GM12878 (cell line): ENCODE data around the gene OR7A17. TPM values are rescaled to one million over a fixed set of nuclear protein-coding genes. Genes with fewer than 3 reads are reported as not detected.

Source experiments
- ATAC-seq: fragments of 200-7000 bp; cut with Tn5 transposase; 3 replicates; pipeline ENCODE4 v1.9.1; 2020; ENCODE audit warnings: mild to moderate bottlenecking, moderate library complexity
- Bru-seq: library from RNA; stranded (reverse); fragments of 400-500 nt; gene quantifications from one replicate; lab custom pipeline; 2021; lab: Mats Ljungman, UMichigan
- BruChase-seq, 2 experiments: library from RNA; stranded (reverse); fragments of 400-500 nt; gene quantifications; one replicate each; lab custom pipeline; 2021; lab: Mats Ljungman, UMichigan
- BruUV-seq: library from RNA; stranded (reverse); fragments of 400-500 nt; replicated peaks from 2 replicates; lab custom pipeline; 2021; lab: Mats Ljungman, UMichigan
- CTCF ChIA-PET: fragments of 300-600 bp; sonication (Branson Sonifier 250); formaldehyde crosslinking; extraction: SDS; loops from one replicate; lab custom pipeline; 2021; ENCODE audit warnings: inconsistent platforms; lab: Yijun Ruan, JAX
- POLR2A ChIA-PET: fragments of 350-600 bp; formaldehyde crosslinking; extraction: SDS; loops from one replicate; lab custom pipeline; 2021; ENCODE audit warnings: inconsistent platforms; lab: Charles Lee
- RAD21 ChIA-PET: fragments of 300-600 bp; sonication (Branson Sonifier 250); formaldehyde crosslinking; loops from one replicate; lab custom pipeline; 2023; ENCODE audit warnings: antibody characterized with exemption; ENCODE audit not compliant: unreplicated experiment; lab: Charles Lee
- SMC1A ChIA-PET: fragments of 300-600 bp; sonication (Branson Sonifier 250); formaldehyde crosslinking; loops from one replicate; lab custom pipeline; 2023; ENCODE audit not compliant: unreplicated experiment, uncharacterized antibody; lab: Charles Lee
- DNase-seq: peaks from one replicate; pipeline ENCODE4 v3.0.0-alpha.2; 2011; ENCODE audit warnings: low read depth, low spot score
- FAIRE-seq: peaks from 3 replicates; lab custom pipeline; 2011; peaks lifted over from hg19 to GRCh38; lab: Jason Lieb, UNC
- H2AFZ ChIP-seq: 2 replicates; pipeline ENCODE4 v1.6.0; 2011; ENCODE audit warnings: low read depth, low read length, control low read depth; ENCODE audit not compliant: control insufficient read depth
- H3K27ac ChIP-seq: 2 replicates; pipeline ENCODE4 v1.5.1; 2011; ENCODE audit warnings: control low read depth; ENCODE audit not compliant: control insufficient read depth, insufficient read depth
- H3K27me3 ChIP-seq, 2 experiments: replicated peaks in 1 of 2; 2 replicates each; pipeline versions ENCODE4 v1.6.0 to v1.6.1; 2011; ENCODE audit warnings: low read length in 1 of 2; ENCODE audit not compliant: control insufficient read depth in 2 of 2, insufficient read depth in 2 of 2
- H3K36me3 ChIP-seq, 2 experiments: 2 replicates each; pipeline ENCODE4 v1.5.1; 2011; ENCODE audit warnings: low read length in 1 of 2; ENCODE audit not compliant: control insufficient read depth in 2 of 2, insufficient read depth in 2 of 2
- H3K4me1 ChIP-seq: 2 replicates; pipeline ENCODE4 v1.6.1; 2011; ENCODE audit warnings: mild to moderate bottlenecking, low read length, moderate library complexity, mixed read lengths; ENCODE audit not compliant: control insufficient read depth, insufficient read depth
- H3K4me2 ChIP-seq: 2 replicates; pipeline ENCODE4 v1.6.0; 2011; ENCODE audit warnings: control low read depth; ENCODE audit not compliant: control insufficient read depth, insufficient read depth
- H3K4me3 ChIP-seq: fragments of 200-600 bp; sonication (generic); 2 replicates; pipeline ENCODE4 v1.5.1; 2016
- H3K79me2 ChIP-seq: 2 replicates; pipeline ENCODE4 v1.6.0; 2011; ENCODE audit warnings: low read length; ENCODE audit not compliant: control insufficient read depth, insufficient read depth
- H3K9ac ChIP-seq: 2 replicates; pipeline ENCODE4 v1.8.0; 2011; ENCODE audit warnings: low read length, control low read depth, mixed read lengths; ENCODE audit not compliant: control insufficient read depth, insufficient read depth
- H3K9me3 ChIP-seq: replicated peaks from 3 replicates; pipeline ENCODE4 v1.5.1; 2011; ENCODE audit warnings: mild to moderate bottlenecking, low read length; ENCODE audit not compliant: control insufficient read depth, insufficient read depth
- H4K20me1 ChIP-seq: 2 replicates; pipeline ENCODE4 v1.6.0; 2011; ENCODE audit not compliant: control insufficient read depth, insufficient read depth
- ATF7 ChIP-seq: fragments of 450-650 bp; IDR thresholded peaks from 2 replicates; pipeline ENCODE4 v1.6.1; 2016; ENCODE audit warnings: low read depth, mild to moderate bottlenecking
- BACH1 ChIP-seq: fragments of 450-650 bp; IDR thresholded peaks from 2 replicates; pipeline ENCODE4 v1.6.1; 2017; ENCODE audit warnings: mild to moderate bottlenecking, borderline replicate concordance
- BRCA1 ChIP-seq: IDR thresholded peaks from 2 replicates; pipeline ENCODE4 v1.6.1; 2011; ENCODE audit warnings: low read depth, low read length, improper control_type of control experiment
- CREM ChIP-seq: IDR thresholded peaks from 2 replicates; pipeline ENCODE4 v1.6.1; 2014; ENCODE audit warnings: antibody characterized with exemption, low read depth
- IRF3 ChIP-seq: fragments of 450-650 bp; IDR thresholded peaks from 2 replicates; pipeline ENCODE4 v1.6.1; 2014; ENCODE audit warnings: mild to moderate bottlenecking
- JUND ChIP-seq: IDR thresholded peaks from 2 replicates; pipeline ENCODE4 v1.6.1; 2012; ENCODE audit warnings: low read depth, mild to moderate bottlenecking, low read length, improper control_type of control experiment, moderate library complexity
- MXI1 ChIP-seq: fragments of 150-350 bp; IDR thresholded peaks from 2 replicates; pipeline ENCODE4 v1.6.1; 2011; ENCODE audit warnings: low read depth, mild to moderate bottlenecking, inconsistent platforms, low read length, improper control_type of control experiment
- NFXL1 ChIP-seq: fragments of 450-650 bp; IDR thresholded peaks from 2 replicates; pipeline ENCODE4 v1.6.1; 2017; ENCODE audit warnings: antibody characterized with exemption, mild to moderate bottlenecking, borderline replicate concordance
- NKRF ChIP-seq: fragments of 450-650 bp; conservative IDR thresholded peaks from 2 replicates; pipeline ENCODE4 v1.6.1; 2017; ENCODE audit warnings: mild to moderate bottlenecking, moderate library complexity
- PML ChIP-seq: IDR thresholded peaks from 2 replicates; pipeline ENCODE4 v1.6.1; 2012; ENCODE audit warnings: low read length, inconsistent platforms
- RELA ChIP-seq: fragments of 450-650 bp; IDR thresholded peaks from 2 replicates; pipeline ENCODE4 v1.8.0; 2014; ENCODE audit warnings: borderline replicate concordance; ENCODE audit not compliant: partially characterized antibody
- RUNX3 ChIP-seq: IDR thresholded peaks from 2 replicates; pipeline ENCODE4 v1.6.1; 2012; ENCODE audit warnings: low read length, inconsistent platforms
- SMARCA5 ChIP-seq: fragments of 450-650 bp; IDR thresholded peaks from 2 replicates; pipeline ENCODE4 v1.6.1; 2017; ENCODE audit warnings: mild to moderate bottlenecking
- SRF ChIP-seq, 2 experiments: IDR thresholded peaks; 2 replicates each; pipeline ENCODE4 v1.6.1; 2011; ENCODE audit warnings: low read depth in 2 of 2, low read length in 2 of 2, mild to moderate bottlenecking in 1 of 2, moderate library complexity in 1 of 2
- USF1 ChIP-seq: IDR thresholded peaks from 2 replicates; pipeline ENCODE4 v1.6.1; 2011; ENCODE audit warnings: borderline replicate concordance, low read depth, mild to moderate bottlenecking, moderate library complexity, mixed read lengths, low read length; ENCODE audit not compliant: insufficient read depth; ENCODE audit errors: extremely low read length
- YBX1 ChIP-seq: fragments of 450-650 bp; IDR thresholded peaks from 2 replicates; pipeline ENCODE4 v1.6.1; 2016; ENCODE audit warnings: antibody characterized with exemption
- YY1 ChIP-seq: IDR thresholded peaks from 2 replicates; pipeline ENCODE4 v1.6.1; 2011; ENCODE audit warnings: low read depth, mild to moderate bottlenecking, low read length
- ZNF207 ChIP-seq: fragments of 450-650 bp; IDR thresholded peaks from 2 replicates; pipeline ENCODE4 v1.6.1; 2014; ENCODE audit warnings: antibody characterized with exemption, mild to moderate bottlenecking, borderline replicate concordance
- ZNF24 ChIP-seq: fragments of 450-650 bp; IDR thresholded peaks from 2 replicates; pipeline ENCODE4 v1.6.1; 2017; ENCODE audit warnings: antibody characterized with exemption, mild to moderate bottlenecking
- ZNF274 ChIP-seq: IDR thresholded peaks from one replicate; pipeline ENCODE4 v1.8.0; 2011; ENCODE audit not compliant: insufficient read length, insufficient read depth
- WGBS: methylation state at CpG from one replicate; pipeline ENCODE4 v1.1.6; 2016; ENCODE audit warnings: low lambda C conversion rate; ENCODE audit not compliant: insufficient replicate concordance, insufficient coverage; ENCODE audit errors: missing lambda C conversion rate; 5-methylcytosine and 5-hydroxymethylcytosine counted together
- in situ Hi-C: fragments of 300-500 bp; cut with MboI; formaldehyde crosslinking; loops from 9 replicates; pipeline ENCODE4 v1.14.3; 2018; ENCODE audit warnings: mixed read lengths
- intact Hi-C: fragments of 100-400 bp; cut with micrococcal nuclease; formaldehyde crosslinking; loops from one replicate; pipeline ENCODE4 v1.14.2; 2022; ENCODE audit not compliant: unreplicated experiment
- long read RNA-seq, 2 experiments: library from polyadenylated mRNA; unstranded; transcript quantifications; one replicate each; pipeline ENCODE4 v2.0.0, GENCODE V29; 2019 to 2020
- polyA minus RNA-seq, 3 experiments: library from RNA; depleted of rRNA, polyadenylated mRNA; stranded (reverse); fragments of >200 nt; gene quantifications; 2 replicates each; pipeline ENCODE4 v1.2.3, GENCODE V29; 2011
- polyA plus RNA-seq, 11 experiments: library from polyadenylated mRNA; depleted of rRNA in 4 of 11; unstranded in 6 of 11; stranded (reverse) in 5 of 11; fragments of >200 nt; fragmentation: Nextera tagmentation in 4 of 11; fragmentation: Illumina TruSeq in 1 of 11; extraction: Ambion mirVana in 4 of 11; extraction: Trizol in 1 of 11; gene quantifications; 1 replicate in 1 of 11; 2 replicates in 10 of 11; pipeline versions ENCODE4 v1.2.1 to v1.2.3, GENCODE V29; 2011 to 2016; ENCODE audit warnings: inconsistent platforms in 2 of 11, missing spikeins in 2 of 11, low read depth in 1 of 11
- total RNA-seq, 4 experiments: library from RNA; depleted of rRNA in 3 of 4; stranded (reverse); fragments of >200 nt in 3 of 4; fragmentation: Illumina TruSeq in 1 of 4; extraction: Trizol in 1 of 4; gene quantifications; 2 replicates each; pipeline versions ENCODE4 v1.2.1 to v1.2.3, GENCODE V29; 2013 to 2021

The OR7A17 gene
- not detected in 2 replicates for total RNA-seq (2013; cell fraction: nucleolus; rRNA removed)
- total RNA-seq (2014; rRNA removed) (not detected in 2 replicates), total RNA-seq (2014; rRNA removed; fragmentation: Illumina TruSeq; extraction: Trizol) (not detected in 2 replicates), total RNA-seq (2021) (not detected in 2 replicates), polyA plus RNA-seq (2011; rRNA removed) (not detected in 2 replicates), polyA plus RNA-seq (2014; fragmentation: Illumina TruSeq; extraction: Trizol) (not detected in 2 replicates), polyA plus RNA-seq (2014; fragmentation: Nextera tagmentation; extraction: Ambion mirVana) (not detected), polyA plus RNA-seq (2014; rRNA removed) (not detected in 2 replicates), polyA plus RNA-seq (2016; fragmentation: Nextera tagmentation; extraction: Ambion mirVana) (not detected), polyA minus RNA-seq (2011; rRNA and poly(A)+ RNA removed) (not detected in 2 replicates), Bru-seq, nascent RNA (not detected), BruChase-seq, experiment 1, labeled RNA remaining after a 6-hour chase (percentile 14 among the genes with signal in this experiment), BruChase-seq, experiment 2, labeled RNA remaining after a 2-hour chase (not detected)
- polyA plus RNA-seq (2011; ENCODE audit: low read depth) = not detected
- not detected in 2 replicates for polyA plus RNA-seq (2011; cell fraction: cytosol; rRNA removed)
- not detected in 2 replicates for polyA plus RNA-seq (2011; cell fraction: nucleus; rRNA removed)
- not detected in 2 replicates for polyA plus RNA-seq (2012)
- not detected in 2 replicates for polyA minus RNA-seq (2011; cell fraction: cytosol; rRNA and poly(A)+ RNA removed)
- polyA minus RNA-seq (2011; cell fraction: nucleus; rRNA and poly(A)+ RNA removed) = not detected in 2 replicates
- long read RNA-seq, experiment 1 = 0 reads
- long read RNA-seq, experiment 2 = 0 reads

GRCh38 chr19:14886032-14886431, at the start of gene OR7A17:
TSS of gene OR7A17 (minus strand) at chr19:14886132. CDS start at chr19:14881355, 4,777 bp downstream.
- no peaks in the 10 kb centered on the region for H3K36me3 ChIP-seq
- in situ Hi-C loops = no loop called here
- TF ChIP-seq SMARCA5 (no peak), BRCA1 (no peak), JUND (no peak), YBX1 (no peak), RUNX3 (no peak), SRF (IDR thresholded peaks at IDR 0.05; ENCODE audit: low read depth in 2 of 2, low read length in 2 of 2) (no peak), IRF3 (no peak), NFXL1 (no peak), ATF7 (no peak), RELA (no peak), BACH1 (no peak), YY1 (no peak), CREM (no peak), ZNF207 (no peak), ZNF274 (no peak), ZNF24 (no peak), MXI1 (no peak), NKRF (no peak), USF1 (no peak), PML (no peak)
- TF ChIP-seq, all 136 proteins: peak for 0
- FAIRE-seq = no peak
- no peak for ATAC-seq
- DNase-seq = no peak
- no peak within 1 kb of the TSS for H3K4me2 ChIP-seq
- no peaks in the 10 kb centered on the region for H3K9me3 ChIP-seq
- H2AFZ ChIP-seq = no peak within 1 kb of the TSS
- POLR2A ChIA-PET = interaction anchor here (0.6 kb wide), 1 partner anchor 140 kb away, joined by 13 read pairs; no protein-coding TSS in a partner anchor
- no peak within 1 kb of the TSS for H3K4me3 ChIP-seq
- H3K27ac ChIP-seq = no peak within 1 kb of the TSS
- CTCF ChIA-PET = no interaction called here
- no peaks in the 10 kb centered on the region for H4K20me1 ChIP-seq
- H3K9ac ChIP-seq = no peak within 1 kb of the TSS
- 18% methylated on average over 4 of the region's 4 CpGs for WGBS
- no peaks in the 10 kb centered on the region for H3K4me1 ChIP-seq
- H3K79me2 ChIP-seq = no peaks in the 10 kb centered on the region
- RAD21 ChIA-PET = no interaction called here
- SMC1A ChIA-PET = no interaction called here
- no peaks in the 10 kb centered on the region for H3K27me3 ChIP-seq
- BruUV-seq = no TSS peak
- intact Hi-C loops = loop anchor here (5.0 kb wide), 2 partner anchors 314 to 329 kb away; partner anchors contain the start of gene NDUFB7
